HG03175 (cell line): Measurements from ENCODE around the gene CEP70.
"Not testable (repeated sequence)": the region's sequence is repeated elsewhere in the genome, so short reads cannot be mapped to it uniquely, and the experiment has no call there.

Source experiments
- ATAC-seq: cut with Tn5 transposase; IDR thresholded peaks from one replicate; pipeline ENCODE4 v1.9.1; 2021; ENCODE audit warnings: mild to moderate bottlenecking, moderate library complexity; ENCODE audit not compliant: unreplicated experiment

Gene CEP70

DNA sequence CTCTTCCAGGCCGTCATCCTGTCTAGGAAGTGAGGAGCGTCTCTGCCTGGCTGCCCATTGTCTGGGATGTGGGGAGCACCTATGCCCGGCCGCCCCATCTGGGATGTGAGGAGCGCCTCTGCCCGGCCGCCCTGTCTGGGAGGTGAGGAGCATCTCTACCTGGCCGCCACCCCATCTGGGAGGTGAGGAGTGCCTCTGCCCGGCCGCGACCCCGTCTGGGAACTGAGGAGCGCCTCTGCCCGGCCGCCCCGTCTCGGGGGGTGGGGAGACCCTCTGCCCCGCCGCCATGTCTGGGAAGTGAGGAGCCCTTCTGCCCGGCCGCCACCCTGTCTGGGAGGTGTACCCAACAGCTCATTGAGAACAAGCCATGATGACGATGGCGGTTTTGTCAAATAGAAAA is 72.6 kb downstream of the CEP70 start:
- not testable (repeated sequence) for ATAC-seq

DNA sequence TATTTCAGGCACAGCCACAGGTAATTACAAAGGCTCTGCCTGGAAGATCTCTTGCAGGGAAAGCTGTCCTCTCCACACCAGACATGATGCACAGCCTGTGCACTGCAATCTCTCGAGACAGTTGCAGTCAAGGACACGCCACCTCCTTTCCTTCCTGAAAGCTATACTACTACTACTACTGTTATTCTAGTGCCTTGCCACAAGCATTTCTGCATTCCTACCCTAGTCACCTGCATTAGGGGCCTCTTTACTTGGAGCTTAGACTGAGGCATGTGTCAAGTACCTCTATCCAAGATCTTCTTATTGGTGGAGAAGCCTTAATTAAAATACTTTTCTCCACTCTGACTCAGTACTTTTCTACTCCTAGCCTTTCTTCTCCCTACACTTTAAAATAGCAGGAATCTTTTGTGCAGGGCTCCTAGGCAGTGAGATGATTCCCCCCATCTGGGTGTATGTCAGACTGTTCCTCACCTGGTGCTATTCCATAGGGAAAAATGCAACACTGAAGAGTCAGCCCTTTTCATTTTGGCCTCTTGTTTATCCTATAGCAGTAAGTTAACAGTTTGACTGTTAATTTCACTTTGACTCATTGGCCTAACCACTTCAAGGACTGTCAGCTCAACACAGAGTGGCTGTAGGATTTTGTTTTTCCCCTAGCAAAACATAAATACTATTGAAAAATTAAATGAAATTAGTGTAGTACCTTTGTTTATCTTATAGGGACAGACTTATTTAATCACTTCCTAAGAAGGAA is 80.8 kb downstream of the CEP70 start:
- no peak for ATAC-seq

DNA sequence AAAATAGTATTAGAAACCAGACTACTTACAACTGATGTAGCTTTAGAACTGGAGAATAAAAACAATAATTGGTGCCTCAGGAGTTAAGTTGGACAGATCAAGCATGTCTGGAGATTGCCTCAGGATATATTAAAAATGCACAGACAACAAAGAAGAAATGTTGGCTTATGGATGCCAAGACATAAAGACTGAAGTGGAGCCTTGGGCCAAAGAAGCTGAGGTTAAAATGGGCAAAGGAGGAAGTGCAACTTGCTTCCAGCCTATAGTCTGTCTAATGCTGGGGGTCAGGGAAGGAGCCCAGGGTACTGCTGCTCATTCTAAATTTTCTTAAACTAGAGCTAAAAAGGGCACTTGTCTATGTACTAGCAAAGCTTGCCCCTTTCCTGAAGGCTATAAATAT is 82.1 kb downstream of the CEP70 start:
- ATAC-seq, result no peak

DNA sequence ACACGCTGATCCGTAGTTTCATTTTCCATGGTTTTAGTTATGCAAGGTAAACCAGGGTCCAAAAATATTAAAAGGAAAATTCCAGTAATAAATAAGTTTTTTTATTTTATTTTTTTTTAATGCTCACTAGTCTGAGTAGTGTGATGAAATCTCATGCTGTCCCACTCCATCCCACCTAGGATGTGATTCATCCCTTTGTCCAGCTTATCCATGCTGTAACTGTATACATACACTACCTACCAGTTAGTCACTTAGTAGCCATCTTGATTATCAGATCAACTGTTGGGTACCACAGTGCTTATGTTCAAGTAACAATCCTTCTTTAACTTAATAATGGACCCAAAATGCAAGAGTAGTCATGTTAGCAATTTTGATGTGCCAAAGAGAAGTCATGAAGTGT is 84.5 kb downstream of the CEP70 start:
- ATAC-seq, result no peak

DNA sequence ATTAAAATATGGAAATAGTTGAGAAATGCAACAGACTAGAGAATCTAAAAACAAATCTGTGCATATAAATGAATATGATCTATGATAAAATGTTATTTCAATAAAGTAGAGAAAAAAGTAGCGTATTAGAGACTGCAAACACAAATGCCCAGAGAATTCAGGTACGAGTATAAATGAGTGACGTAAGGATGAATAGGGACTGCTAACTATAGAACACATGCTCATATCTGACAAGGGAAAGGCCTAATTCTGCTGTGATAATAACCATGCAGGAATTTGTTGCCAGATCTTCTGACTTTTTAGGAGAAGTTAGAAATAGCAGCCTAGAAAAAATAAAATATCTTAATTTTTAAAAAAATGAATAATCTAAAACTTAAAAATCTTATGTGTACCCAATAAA is 86.5 kb downstream of the CEP70 start:
- no peak for ATAC-seq

DNA sequence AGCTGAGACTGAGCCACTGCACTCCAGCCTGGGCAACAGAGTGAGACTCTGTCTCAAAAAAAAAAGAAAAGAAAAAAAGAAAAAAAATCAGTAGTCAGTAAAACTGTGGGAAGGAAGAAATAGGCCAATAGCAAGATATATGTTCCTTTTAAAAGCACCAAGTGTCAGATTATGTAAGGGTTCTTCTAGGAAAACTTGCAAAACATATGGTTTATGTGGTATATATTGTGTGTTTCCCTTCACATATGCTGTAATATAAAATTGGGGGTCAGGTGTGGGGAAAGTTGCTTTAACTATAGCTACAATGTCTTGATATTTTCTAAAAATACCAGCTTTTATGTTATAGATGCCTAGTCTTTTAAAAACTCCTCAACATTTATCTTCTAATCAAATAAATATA is 95.1 kb downstream of the CEP70 start:
- no peak for ATAC-seq

DNA sequence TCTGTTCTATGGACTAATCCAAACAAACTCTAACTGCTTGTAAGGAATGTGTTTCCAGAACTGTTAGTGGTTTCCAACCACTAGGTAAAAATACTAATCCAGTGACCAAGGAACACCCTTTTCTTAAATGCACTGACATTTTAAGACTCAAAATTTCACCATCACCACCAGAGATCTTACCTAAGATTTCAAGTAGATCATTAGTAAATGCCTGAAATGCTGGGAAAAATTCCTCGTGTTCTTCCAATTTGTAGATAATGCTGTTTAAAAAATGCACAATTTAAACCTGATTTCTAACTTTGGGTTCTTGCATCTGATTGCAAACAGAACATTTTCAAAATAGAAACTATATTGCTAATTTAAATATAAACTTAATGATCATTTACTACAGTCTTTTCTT is 96.2 kb downstream of the CEP70 start:
- ATAC-seq, result no peak

DNA sequence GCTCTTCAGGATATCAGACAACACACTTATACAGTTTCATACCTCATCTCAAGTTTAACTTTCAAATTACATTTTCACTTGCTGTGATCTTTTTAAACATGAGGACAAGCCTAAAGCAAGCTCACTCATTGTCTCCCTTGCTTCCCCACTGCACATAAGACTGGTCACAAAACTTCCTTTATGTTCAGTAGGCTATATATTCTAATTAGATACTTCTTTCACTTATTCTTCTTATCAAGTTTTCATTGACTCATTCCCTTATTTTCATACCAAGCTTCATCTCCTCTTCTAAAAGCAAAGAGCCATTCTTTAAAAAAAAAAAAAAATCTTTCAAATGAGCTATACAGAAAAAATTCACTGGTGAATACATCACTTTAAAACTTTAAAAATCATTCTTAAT is 97.0 kb downstream of the CEP70 start:
- no peak for ATAC-seq

DNA sequence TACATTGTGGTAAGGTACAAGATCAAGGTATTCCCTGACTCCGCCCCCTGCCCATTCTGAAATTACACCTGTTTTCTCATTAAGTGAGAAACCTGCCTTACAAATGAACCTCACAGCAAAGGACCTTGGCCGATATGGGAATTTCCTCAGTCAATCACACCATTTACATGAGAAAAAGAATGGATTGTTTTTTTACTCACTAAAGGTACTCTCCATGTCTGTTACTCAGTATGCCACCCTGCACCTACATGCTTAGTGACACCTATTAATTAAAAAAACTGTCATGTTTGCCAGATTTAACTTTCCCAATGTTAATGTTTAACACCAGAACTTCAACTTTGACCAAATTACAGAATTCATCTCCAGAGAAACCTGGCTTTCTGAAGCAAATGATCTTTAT is 97.6 kb downstream of the CEP70 start:
- no peak for ATAC-seq

DNA sequence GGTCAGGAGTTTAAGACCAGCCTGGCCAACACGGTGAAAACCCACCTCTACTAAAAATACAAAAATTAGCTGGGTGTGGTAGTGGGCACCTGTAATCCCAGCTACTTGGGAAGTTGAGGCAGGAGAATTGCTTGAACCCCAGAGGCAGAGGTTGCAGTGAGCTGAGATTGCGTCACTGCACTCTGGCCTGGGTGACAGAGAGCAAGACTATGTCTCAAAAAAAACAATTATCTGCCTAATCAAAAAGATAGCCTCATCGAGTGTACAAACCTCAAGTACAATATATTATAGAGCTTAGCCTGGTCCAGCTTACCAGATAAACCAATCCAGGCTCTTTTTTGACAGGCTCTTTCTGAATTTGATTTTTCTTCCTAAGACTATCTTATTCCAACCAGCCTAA is 98.4 kb downstream of the CEP70 start:
- not testable (repeated sequence) for ATAC-seq

DNA sequence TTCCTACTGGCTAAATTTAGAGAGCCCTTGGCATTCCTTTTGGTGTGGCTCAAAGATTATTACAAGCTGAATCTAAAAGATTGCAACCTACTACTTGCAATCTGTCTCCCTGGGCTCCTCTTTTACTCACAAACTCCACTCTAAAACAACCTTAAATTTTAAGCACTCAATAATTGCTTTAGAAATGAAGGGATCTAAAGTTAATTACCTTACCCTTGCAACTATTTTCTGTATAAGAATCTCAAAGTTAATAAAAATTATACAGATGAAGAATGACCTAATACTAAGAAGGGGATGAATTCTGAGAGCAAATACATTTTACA is 99.5 kb downstream of the CEP70 start:
- ATAC-seq, result no peak

DNA sequence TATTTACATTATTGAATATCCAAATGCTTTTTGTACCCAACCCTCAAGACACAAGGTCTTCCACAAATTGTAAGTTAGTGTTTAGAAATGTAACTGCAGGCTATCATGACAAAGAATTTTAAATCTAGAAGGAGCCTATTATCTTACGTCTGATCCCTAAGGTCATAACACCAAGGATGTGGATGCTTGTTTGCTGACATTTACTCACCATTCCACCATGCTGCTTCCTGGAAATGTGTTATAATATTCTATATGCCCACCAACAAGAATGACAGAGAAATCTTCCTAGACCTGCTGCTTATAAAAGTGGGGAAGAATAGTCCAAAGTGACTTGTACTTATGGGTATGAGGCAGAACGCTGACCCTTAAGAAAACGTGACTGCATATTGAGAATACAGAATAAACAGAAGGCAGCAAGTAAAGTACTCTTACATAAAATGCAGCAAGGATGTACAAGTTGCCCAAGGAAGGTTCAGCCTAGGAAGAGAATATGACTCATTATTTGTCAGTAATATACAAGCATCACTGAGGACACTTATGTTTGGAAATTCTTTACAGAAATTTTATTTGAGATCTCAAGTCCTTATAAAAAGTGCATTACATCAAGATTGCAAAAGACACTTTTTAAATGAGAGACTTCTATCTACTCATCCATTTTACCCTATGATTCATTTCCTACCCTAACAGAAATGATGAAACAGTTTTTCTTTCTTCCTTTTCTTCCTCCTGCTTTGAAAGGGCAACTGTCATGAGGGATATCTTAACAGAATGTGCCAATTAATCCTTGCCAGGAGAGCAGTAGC is 100.1 kb downstream of the CEP70 start:
- no peak for ATAC-seq

DNA sequence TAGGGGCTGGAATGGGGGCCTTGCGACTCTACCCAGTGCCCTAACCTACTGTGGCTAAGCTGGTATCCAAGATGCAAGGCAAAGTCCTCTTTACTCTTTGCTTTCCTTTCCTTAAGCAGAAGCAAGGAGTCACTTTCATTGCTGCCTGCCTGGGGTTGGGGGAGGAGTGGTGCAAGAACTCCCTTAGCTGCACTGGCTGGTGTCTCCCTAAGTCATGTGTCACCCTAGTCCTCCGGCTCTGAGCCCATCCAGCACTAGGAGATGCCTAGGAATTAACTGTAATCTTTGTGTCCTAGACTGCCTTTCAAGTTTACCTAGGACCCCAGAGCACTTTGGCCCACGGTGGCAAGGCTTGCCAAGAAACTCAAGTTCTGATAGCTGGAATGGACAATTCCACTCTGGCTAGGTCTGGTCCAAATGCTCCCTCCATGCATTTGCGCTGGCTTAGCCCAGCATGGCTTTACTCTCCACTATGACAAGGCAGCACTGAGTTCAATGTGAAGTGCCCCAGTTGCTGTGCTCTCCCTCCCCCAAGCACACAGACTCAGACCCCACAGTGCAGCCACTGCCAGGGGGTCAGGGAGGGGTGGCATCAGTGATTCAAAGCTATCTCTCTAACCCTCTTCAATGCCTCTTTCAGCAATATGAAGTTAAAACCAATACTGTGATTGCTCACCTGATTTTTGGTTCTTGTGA is 100.9 kb downstream of the CEP70 start:
- ATAC-seq, result no peak

DNA sequence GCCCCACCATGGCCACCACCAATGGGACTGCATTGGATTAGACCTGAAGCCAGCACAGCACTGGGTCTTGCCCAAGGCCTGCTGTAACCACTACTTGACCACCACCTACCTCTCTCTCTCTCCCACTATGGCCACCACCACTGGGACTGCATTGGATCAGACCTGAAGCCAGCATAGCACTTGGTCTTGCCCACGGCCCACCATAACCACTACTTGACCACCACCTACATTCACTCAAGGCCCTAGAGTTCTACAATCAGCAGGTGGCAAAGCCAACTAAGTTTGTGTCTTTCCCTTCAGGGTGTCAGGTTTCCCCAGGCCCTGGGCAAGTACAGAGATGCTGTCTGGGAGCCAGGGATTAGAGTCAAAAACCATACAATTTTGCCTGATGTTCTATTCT is 102.1 kb downstream of the CEP70 start:
- no peak for ATAC-seq

DNA sequence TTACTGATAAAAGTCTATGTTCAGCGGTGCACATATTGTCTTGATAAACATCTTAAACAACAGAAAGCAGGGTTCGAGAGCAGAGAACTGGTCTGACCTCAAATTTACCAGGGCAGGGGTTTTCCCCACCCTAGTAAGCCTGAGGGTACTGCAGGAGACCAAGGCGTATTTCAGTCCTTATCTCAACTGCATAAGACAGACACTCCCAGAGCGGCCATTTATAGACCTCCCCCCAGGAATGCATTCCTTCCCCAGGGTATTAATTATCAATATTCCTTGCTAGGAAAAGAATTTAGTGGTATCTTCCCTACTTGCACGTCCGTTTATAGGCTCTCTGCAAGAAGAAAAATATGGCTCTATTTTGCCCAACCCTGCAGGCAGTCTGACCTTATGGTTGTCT is 107.5 kb downstream of the CEP70 start:
- ATAC-seq, result not testable (repeated sequence)

DNA sequence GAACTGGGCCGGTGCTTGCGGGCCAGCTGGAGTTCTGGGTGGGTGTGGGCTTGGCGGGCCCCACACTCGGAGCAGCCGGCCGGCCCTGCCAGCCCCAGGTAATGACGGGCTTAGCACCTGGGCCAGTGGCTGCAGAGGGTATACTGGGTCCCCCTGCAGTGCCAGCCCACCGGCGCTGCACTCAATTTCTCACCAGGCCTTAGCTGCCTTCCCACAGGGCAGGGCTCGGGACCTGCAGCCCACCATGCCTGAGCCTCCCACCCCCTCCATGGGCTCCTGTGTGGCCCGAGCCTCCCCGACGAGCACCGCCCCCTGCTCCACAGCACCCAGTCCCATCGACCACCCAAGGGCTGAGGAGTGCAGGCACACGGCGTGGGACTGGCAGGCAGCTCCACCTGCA is 109.4 kb downstream of the CEP70 start:
- not testable (repeated sequence) for ATAC-seq

DNA sequence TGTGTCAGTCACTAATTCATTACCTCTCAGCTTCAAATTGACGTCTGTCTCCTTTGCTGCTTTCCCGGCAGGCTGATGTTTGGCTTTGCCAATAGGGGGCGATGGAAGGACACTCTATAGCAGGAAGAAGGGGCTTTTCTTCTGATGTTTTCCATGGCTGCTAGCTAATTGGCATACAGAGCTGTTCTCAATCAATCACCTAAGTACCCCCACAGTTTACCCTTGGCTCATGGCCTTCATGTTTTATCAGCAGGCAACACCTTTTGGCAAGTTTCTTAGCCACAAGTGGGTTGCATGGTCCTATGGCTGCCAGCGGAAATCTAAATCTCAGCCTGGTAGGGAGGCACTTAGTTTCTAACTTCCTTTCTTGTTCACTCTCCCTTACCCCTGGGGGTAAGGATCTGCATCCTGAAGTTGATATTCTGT is 114.6 kb downstream of the CEP70 start:
- ATAC-seq, result no peak

DNA sequence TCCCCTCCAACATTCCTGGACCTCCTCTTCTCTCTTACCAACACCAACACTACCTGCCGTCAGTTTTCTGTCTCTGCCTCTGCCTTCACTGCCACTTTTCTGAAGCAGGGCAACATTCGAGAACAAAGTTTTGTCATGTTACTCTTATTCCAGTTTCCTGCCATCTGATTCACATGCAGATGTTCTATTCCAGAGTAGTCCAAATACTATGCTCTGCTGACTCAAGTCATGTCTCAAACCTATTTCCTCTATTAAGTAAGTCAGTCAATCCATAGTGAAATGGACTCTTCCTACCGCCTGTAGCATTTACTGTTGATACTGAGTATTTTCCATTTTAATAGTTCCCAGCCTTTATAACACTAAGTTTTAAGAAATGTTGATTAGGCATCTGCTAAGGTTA is 116.3 kb downstream of the CEP70 start:
- no peak for ATAC-seq

DNA sequence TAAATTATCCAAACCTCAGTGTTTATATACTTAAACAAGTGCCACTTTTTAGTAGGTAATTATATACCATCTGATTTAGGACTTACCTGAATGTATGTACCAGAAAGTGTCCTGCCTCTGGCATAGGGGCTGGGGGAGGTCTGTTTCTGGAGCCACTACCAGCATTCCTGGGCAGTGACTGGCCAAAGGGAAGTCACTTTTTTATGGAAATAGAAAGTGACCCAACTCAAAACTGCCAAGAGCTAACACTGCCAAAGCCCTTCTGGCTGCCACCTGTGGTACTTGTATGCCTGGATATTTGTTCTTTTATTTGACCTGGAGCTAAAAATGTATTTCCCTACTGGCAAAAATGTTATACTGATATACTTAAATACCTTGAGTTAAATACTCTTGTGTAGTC is 116.9 kb downstream of the CEP70 start:
- no peak for ATAC-seq

DNA sequence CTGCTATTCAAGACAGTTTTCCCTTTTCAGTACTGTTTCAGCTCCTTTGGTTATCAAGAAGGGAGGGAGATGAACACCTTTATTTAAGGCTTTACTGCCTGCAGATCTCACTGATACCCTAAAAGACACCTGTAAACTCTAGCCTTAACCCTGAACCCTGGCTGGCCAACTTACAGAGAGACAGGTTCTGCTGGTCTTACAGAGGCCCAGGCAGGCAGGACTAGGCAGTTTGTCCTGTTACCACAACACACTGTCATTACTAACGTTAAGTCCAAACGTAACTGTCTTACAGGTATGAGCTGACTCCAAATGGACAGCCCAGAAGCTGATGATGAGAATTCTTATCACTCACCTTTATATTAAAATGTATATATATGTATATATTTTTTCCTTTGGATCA is 117.5 kb downstream of the CEP70 start:
- no peak for ATAC-seq

DNA sequence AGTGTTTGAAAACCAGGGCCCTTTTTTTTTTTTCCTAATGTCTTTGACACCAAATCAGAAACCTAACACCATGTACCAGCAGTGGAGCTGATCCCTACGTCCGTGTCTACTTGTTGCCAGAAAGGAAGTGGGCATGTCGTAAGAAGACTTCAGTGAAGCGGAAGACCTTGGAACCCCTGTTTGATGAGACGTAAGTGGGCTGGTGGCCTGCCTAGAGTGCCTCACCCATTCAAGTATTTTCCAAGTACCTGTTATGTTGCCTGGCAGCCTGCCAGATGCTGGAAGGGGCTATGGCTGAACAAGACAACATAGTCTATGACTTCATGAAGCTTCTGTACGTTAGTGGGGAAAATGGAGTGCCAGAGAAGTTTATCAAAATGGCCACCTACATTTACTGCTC is 119.9 kb downstream of the CEP70 start:
- no peak for ATAC-seq

DNA sequence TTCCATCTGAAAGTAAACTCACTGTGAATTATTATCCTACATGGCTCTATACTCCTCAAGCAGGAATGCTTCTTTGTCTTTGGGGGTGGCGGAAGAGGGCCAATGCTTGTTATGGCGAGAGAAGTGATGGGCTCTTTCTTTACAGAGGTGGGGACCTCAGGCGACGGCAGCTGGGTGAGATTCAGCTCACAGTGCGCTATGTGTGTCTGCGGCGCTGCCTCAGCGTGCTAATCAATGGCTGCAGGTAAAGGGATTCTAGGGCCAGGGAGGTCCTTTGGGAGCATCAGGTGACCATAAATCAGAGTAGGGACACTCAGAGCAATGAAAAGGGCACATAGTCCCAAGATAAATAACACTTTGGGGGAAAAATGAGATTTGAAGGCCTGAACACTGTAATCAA is 120.7 kb downstream of the CEP70 start:
- ATAC-seq, result no peak
